T1000 (cell line): ENCODE results near the gene ATP1A3.
"Not testable (repeated sequence)": the region's sequence is repeated elsewhere in the genome, so short reads cannot be mapped to it uniquely, and the experiment has no call there.

Source experiments
- DNase-seq: peaks from one replicate; lab custom pipeline; 2025; ENCODE audit warnings: mixed read lengths; lab: John Stamatoyannopoulos, UW

The ATP1A3 gene

GRCh38 chr19:42010245-42011126 lies 16.5 kb upstream of the ATP1A3 start:
- DNase-seq, result no peak

GRCh38 chr19:42006569-42006968 lies 12.5 kb upstream of the ATP1A3 start:
- no peak for DNase-seq

GRCh38 chr19:42005504-42005903 lies 11.5 kb upstream of the ATP1A3 start:
- no peak for DNase-seq

GRCh38 chr19:42003506-42004294 lies 9.7 kb upstream of the ATP1A3 start:
- DNase-seq, result no peak

- DNase-seq, result no peak
Measured at GRCh38 chr19:41999878-42000208, 5.8 kb upstream of the ATP1A3 start.

GRCh38 chr19:41999071-41999877 lies 5.2 kb upstream of the ATP1A3 start:
- DNase-seq, result no peak

GRCh38 chr19:41998246-41999020 lies 4.4 kb upstream of the ATP1A3 start:
- no peak for DNase-seq

- DNase-seq, result no peak
Measured at GRCh38 chr19:41997851-41998229, 3.8 kb upstream of the ATP1A3 start.

GRCh38 chr19:41997121-41997850 lies 3.3 kb upstream of the ATP1A3 start:
- DNase-seq, result no peak

GRCh38 chr19:41995959-41996797 lies 2.1 kb upstream of the ATP1A3 start:
- no peak for DNase-seq

GRCh38 chr19:41994994-41995958 lies 1.2 kb upstream of the ATP1A3 start:
- DNase-seq, result no peak

GRCh38 chr19:41994521-41994971 lies 516 bp upstream of the ATP1A3 start:
- no peak for DNase-seq

- not testable (repeated sequence) for DNase-seq
Measured at GRCh38 chr19:41991925-41992569, 2.0 kb downstream of the ATP1A3 start.

- DNase-seq, result no peak
Measured at GRCh38 chr19:41991025-41991424, 3.0 kb downstream of the ATP1A3 start.

- DNase-seq, result no peak
Measured at GRCh38 chr19:41990615-41991014, 3.4 kb downstream of the ATP1A3 start.

GRCh38 chr19:41990028-41990427 lies 4.0 kb downstream of the ATP1A3 start:
- DNase-seq, result no peak

GRCh38 chr19:41988947-41989346 lies 5.1 kb downstream of the ATP1A3 start:
- DNase-seq, result no peak
